Right lobe of liver (tissue), 6 donors: ENCODE measurements around the gene MYLK. TPM values are rescaled to one million over a fixed set of nuclear protein-coding genes. Genes with fewer than 3 reads are reported as not detected.
A peak's percentile ranks its signal among the peaks of the same experiment; 100 is the strongest.

Source experiments
- ATAC-seq, 4 donors: fragments of 200-7000 bp; cut with Tn5 transposase; one replicate each; pipeline ENCODE4 v1.9.1; 2020; ENCODE audit warnings: mild to moderate bottlenecking in 4 of 4, moderate library complexity in 4 of 4
- DNase-seq, 3 donors: peaks; one replicate each; pipeline ENCODE4 v3.0.0-alpha.2; 2020
- H3K27ac ChIP-seq, 3 donors: fragments of 200-600 bp; one replicate each; pipeline ENCODE4 v1.8.0; 2022
- H3K27me3 ChIP-seq, 2 donors: fragments of 200-600 bp; one replicate each; pipeline ENCODE4 v1.8.0; 2022
- H3K36me3 ChIP-seq, 4 donors: fragments of 200-600 bp; sonication (generic) in 1 of 4; one replicate each; pipeline versions ENCODE4 v1.5.1 to v1.8.0; 2017 to 2022; ENCODE audit warnings: control low read depth in 1 of 4
- H3K4me1 ChIP-seq, 4 donors: fragments of 200-600 bp; sonication (generic) in 1 of 4; one replicate each; pipeline versions ENCODE4 v1.5.1 to v1.8.0; 2017 to 2022; ENCODE audit warnings: control low read depth in 1 of 4
- H3K4me3 ChIP-seq, 3 donors: fragments of 200-600 bp; one replicate each; pipeline ENCODE4 v1.8.0; 2022
- H3K9me3 ChIP-seq, 4 donors: fragments of 200-600 bp; sonication (generic) in 1 of 4; one replicate each; pipeline versions ENCODE4 v1.5.1 to v1.8.0; 2017 to 2022; ENCODE audit warnings: control low read depth in 1 of 4
- CTCF ChIP-seq, 4 donors: fragments of 200-600 bp in 3 of 4; fragments of 450-650 bp in 1 of 4; IDR thresholded peaks; one replicate each; pipeline versions ENCODE4 v1.5.1 to v1.8.0; 2016 to 2022; ENCODE audit warnings: antibody characterized with exemption in 4 of 4, mild to moderate bottlenecking in 2 of 4
- POLR2A ChIP-seq: fragments of 450-650 bp; IDR thresholded peaks from one replicate; pipeline ENCODE4 v1.6.1; 2017; ENCODE audit warnings: antibody characterized with exemption, mild to moderate bottlenecking
- WGBS: methylation state at CpG from one replicate; pipeline ENCODE4 v1.1.6; 2018; ENCODE audit warnings: low coverage, low lambda C conversion rate; ENCODE audit not compliant: insufficient coverage; ENCODE audit errors: missing lambda C conversion rate; 5-methylcytosine and 5-hydroxymethylcytosine counted together
- intact Hi-C, 2 donors: fragments of 100-400 bp; cut with DNase I; formaldehyde crosslinking; loops; one replicate each; pipeline versions ENCODE4 v1.11.2 to v1.14.1; 2022
- total RNA-seq, 6 experiments: library from RNA; depleted of rRNA in 2 of 6; stranded (reverse); fragments of >200 nt in 2 of 6; fragmentation: NEBNext Ultra II Directional in 3 of 6; extraction: Animal tissue kit (Norgen Biotek cat#: 25700) in 3 of 6; gene quantifications; one replicate each; pipeline versions ENCODE4 v1.1.0 to v1.2.4, GENCODE V29; 2016 to 2023
- donor health status: DM: no; HTN: yes; CAD: no.
- donor health status: DM: no; HTN: no; CAD: no.
- donor health status: DM: no; HTN: no; CAD: no.
- donor health status: DM: no; HTN: yes; CAD: no.
- donor health status: DM: no; HTN: yes; CAD: no.

The MYLK gene
- total RNA-seq, 6 experiments from 2014 or later: 61.1 to 146 (median 97.8) TPM

DNA sequence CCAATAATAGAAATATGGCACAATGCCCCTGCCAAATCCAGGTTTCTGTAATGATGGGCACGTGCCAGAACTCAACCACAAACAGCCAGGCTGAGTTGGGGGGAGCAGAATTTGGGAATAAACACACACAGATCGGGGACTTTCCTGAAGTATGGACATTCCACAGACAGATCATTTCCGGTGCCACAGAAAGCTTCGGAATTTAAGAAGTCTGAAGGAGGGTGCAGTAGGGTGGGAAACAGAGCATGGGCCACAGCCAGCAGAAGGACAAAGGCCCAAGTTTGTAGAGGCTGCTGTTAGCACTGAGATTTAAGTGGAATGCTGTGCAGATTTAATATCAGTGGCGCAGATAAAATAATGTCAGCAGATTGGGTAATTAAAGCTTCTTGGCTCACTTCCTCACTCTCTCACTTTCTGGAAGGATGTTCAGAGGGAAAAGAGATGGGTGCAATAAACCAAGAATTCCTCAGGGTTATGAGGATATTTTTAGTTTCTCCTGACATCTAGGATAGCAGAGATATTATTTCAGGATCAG is 67.4 kb downstream of the MYLK start:
- Histone ChIP-seq H3K4me1 (no peaks in the 10 kb centered on the region), H3K9me3 (no peaks in the 10 kb centered on the region), H3K4me3 (no peak overlapping the region), H3K36me3 (no peaks in the 10 kb centered on the region), H3K27me3 (no peaks in the 10 kb centered on the region), H3K27ac (no peak overlapping the region)
- WGBS: 74% methylated on average over 4 of the region's 5 CpGs
- TF ChIP-seq POLR2A (no peak), CTCF (IDR thresholded peaks at IDR 0.05) (no peak)
- intact Hi-C loops: no loop called here
- ATAC-seq (peak in 1 of 4 donors; percentile 17), DNase-seq (no peak)

DNA sequence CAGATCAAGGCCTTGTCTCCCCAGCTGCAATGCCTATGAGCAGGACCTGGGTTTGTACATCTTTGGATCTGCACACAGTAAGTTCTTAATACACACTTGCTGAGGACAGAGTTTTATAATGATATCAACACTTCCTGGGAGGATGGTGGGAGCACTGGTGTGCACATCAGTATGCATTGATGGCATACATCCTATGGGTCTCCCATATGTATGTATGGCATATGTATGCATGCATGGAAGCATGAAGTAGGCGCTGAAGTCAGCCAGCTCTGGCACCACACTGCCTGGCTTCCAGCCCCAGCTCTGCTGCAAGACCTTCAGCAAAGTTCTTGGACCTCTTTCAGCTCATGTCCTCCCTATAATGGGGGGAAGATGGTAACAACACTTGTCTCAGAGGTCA is 68.2 kb downstream of the MYLK start:
- no peak overlapping the region for H3K4me3 ChIP-seq
- WGBS: no CpG with 5 or more reads among the region's 1 CpG
- no peaks in the 10 kb centered on the region for H3K4me1 ChIP-seq
- no peak for DNase-seq
- no peaks in the 10 kb centered on the region for H3K27me3 ChIP-seq
- no peak for TF ChIP-seq POLR2A
- ATAC-seq: no peak
- intact Hi-C loops: no loop called here
- H3K36me3 ChIP-seq: no peaks in the 10 kb centered on the region
- no peaks in the 10 kb centered on the region for H3K9me3 ChIP-seq
- no peak overlapping the region for H3K27ac ChIP-seq

GRCh38 chr3:123813876-123814275 is 70.3 kb downstream of the MYLK start:
- H3K27me3 ChIP-seq: no peaks in the 10 kb centered on the region
- WGBS: 87% methylated on average over 4 of the region's 4 CpGs
- intact Hi-C loops: no loop called here

GRCh38 chr3:123809597-123809996 is 74.5 kb downstream of the MYLK start:
- H3K9me3 ChIP-seq: no peaks in the 10 kb centered on the region
- peak in 2 of 4 donors; percentile 14 to 29 for ATAC-seq
- H3K36me3 ChIP-seq: no peaks in the 10 kb centered on the region
- H3K27me3 ChIP-seq: no peaks in the 10 kb centered on the region
- intact Hi-C loops: no loop called here
- DNase-seq: no peak
- H3K4me1 ChIP-seq: peaks cover 0 to 26% (median 9%) of the 10 kb centered on the region in 4 donors
- TF ChIP-seq CTCF (IDR thresholded peaks at IDR 0.05) (no peak), POLR2A (no peak)
- peak overlapping the region in 1 of 3 donors; percentile 40 for H3K27ac ChIP-seq
- H3K4me3 ChIP-seq: no peak overlapping the region
- 44% methylated on average over 2 of the region's 4 CpGs for WGBS

More at GRCh38 chr3:123813876-123814275, 70.3 kb downstream of the MYLK start:
- ATAC-seq (no peak), DNase-seq (no peak)
- Histone ChIP-seq H3K4me3 (no peak overlapping the region), H3K27ac (no peak overlapping the region), H3K4me1 (peaks cover 0 to 9% (median 2%) of the 10 kb centered on the region in 4 donors), H3K36me3 (no peaks in the 10 kb centered on the region), H3K9me3 (no peaks in the 10 kb centered on the region)
- TF ChIP-seq POLR2A: no peak
- TF ChIP-seq CTCF (IDR thresholded peaks at IDR 0.05): no peak

GRCh38 chr3:123808812-123809211 is 75.3 kb downstream of the MYLK start:
- Histone ChIP-seq H3K4me3 (no peak overlapping the region), H3K27ac (peak overlapping the region in 2 of 3 donors; percentile 4 to 40), H3K4me1 (peaks cover 0 to 26% (median 9%) of the 10 kb centered on the region in 4 donors), H3K36me3 (no peaks in the 10 kb centered on the region), H3K27me3 (no peaks in the 10 kb centered on the region), H3K9me3 (no peaks in the 10 kb centered on the region)
- peak; percentile 76 to 84 (median 82) for ATAC-seq
- no peak for DNase-seq
- 33% methylated on average over 2 of the region's 2 CpGs for WGBS
- TF ChIP-seq CTCF (IDR thresholded peaks at IDR 0.05) (no peak), POLR2A (no peak)
- intact Hi-C loops: no loop called here
